A549 (cell line): ENCODE data around the gene RARG. TPM values are rescaled to one million over a fixed set of nuclear protein-coding genes. Genes with fewer than 3 reads are reported as not detected.

ENCODE experiments used
- ATAC-seq, 2 experiments: fragments of 200-7000 bp in 1 of 2; fragments of >200 bp in 1 of 2; cut with Nextera tagmentation in 1 of 2; cut with Tn5 transposase in 1 of 2; 3 replicates each; pipeline versions ENCODE4 v1.8.0 to v1.9.1; 2018 to 2020; ENCODE audit warnings: mild to moderate bottlenecking in 1 of 2, moderate library complexity in 1 of 2
- CTCF ChIA-PET: fragments of 300-600 bp; sonication (Branson Sonifier 250); formaldehyde crosslinking; extraction: SDS; loops from one replicate; lab custom pipeline; 2021; ENCODE audit warnings: antibody characterized with exemption, inconsistent platforms; lab: Yijun Ruan, JAX
- POLR2A ChIA-PET: fragments of 350-600 bp; formaldehyde crosslinking; extraction: SDS; loops from one replicate; lab custom pipeline; 2021; ENCODE audit warnings: antibody characterized with exemption, inconsistent platforms; lab: Yijun Ruan, JAX
- DNase-seq, 2 experiments: peaks; one replicate each; pipeline versions ENCODE4 v3.0.0 to v3.0.0-alpha.2; 2011 to 2016; ENCODE audit warnings: low read depth in 1 of 2, low spot score in 1 of 2
- FAIRE-seq: peaks from 2 replicates; lab custom pipeline; 2011; peaks lifted over from hg19 to GRCh38; lab: Jason Lieb, UNC
- H3K27ac ChIP-seq, 2 experiments: fragments of >200 bp; sonication (Bioruptor Twin); formaldehyde crosslinking; 3 replicates each; pipeline ENCODE4 v1.5.1; 2016 to 2017
- H3K4me1 ChIP-seq: fragments of >200 bp; sonication (Bioruptor Twin); formaldehyde crosslinking; 3 replicates; pipeline ENCODE4 v1.6.1; 2016
- H3K4me2 ChIP-seq: fragments of >200 bp; sonication (Bioruptor Twin); formaldehyde crosslinking; 3 replicates; pipeline ENCODE4 v1.6.1; 2016
- H3K4me3 ChIP-seq: fragments of >200 bp; sonication (Bioruptor Twin); formaldehyde crosslinking; 3 replicates; pipeline ENCODE4 v1.5.1; 2016
- H3K9me3 ChIP-seq: fragments of >200 bp; sonication (Bioruptor Twin); formaldehyde crosslinking; 3 replicates; pipeline ENCODE4 v1.6.1; 2016
- CHD4 ChIP-seq: fragments of 200-600 bp; sonication (generic); IDR thresholded peaks from 2 replicates; pipeline ENCODE4 v1.6.1; 2016; ENCODE audit warnings: antibody characterized with exemption, mild to moderate bottlenecking, borderline replicate concordance
- HOXB13 ChIP-seq: fragments of 250-450 bp; sonication (Bioruptor Pico); IDR thresholded peaks from 2 replicates; pipeline ENCODE4 v1.5.0; 2020; ENCODE audit warnings: low read depth, mild to moderate bottlenecking, moderate library complexity
- HOXB5 ChIP-seq: fragments of 250-450 bp; sonication (Bioruptor Pico); IDR thresholded peaks from 2 replicates; pipeline ENCODE4 v1.5.0; 2020; ENCODE audit warnings: mild to moderate bottlenecking, moderate library complexity
- PHF8 ChIP-seq: fragments of 200-600 bp; sonication (generic); IDR thresholded peaks from 2 replicates; pipeline ENCODE4 v1.6.1; 2016; ENCODE audit warnings: low read depth, mild to moderate bottlenecking, antibody characterized with exemption, moderate library complexity, borderline replicate concordance
- POLR2AphosphoS2 ChIP-seq: conservative IDR thresholded peaks from 2 replicates; pipeline ENCODE4 v1.6.1; 2012; ENCODE audit warnings: low read length, improper control_type of control experiment, inconsistent platforms
- RAD21 ChIP-seq, 2 experiments: fragments of >200 bp in 1 of 2; sonication (Bioruptor Twin) in 1 of 2; formaldehyde crosslinking in 1 of 2; IDR thresholded peaks in 1 of 2; conservative IDR thresholded peaks in 1 of 2; 2 replicates in 1 of 2; 3 replicates in 1 of 2; pipeline ENCODE4 v1.6.1; 2012 to 2018; ENCODE audit warnings: inconsistent platforms in 1 of 2
- WGBS: methylation state at CpG from one replicate; pipeline ENCODE4 v1.1.6; 2017; ENCODE audit errors: missing lambda C conversion rate; 5-methylcytosine and 5-hydroxymethylcytosine counted together
- polyA plus RNA-seq, 4 experiments: library from polyadenylated mRNA; depleted of rRNA in 3 of 4; stranded (reverse); fragments of >200 nt; fragmentation: RNase III in 1 of 4; extraction: RNeasy Plus Mini Kit Qiagen cat#74134 plus additional on column Dnase treatment in 1 of 4; gene quantifications; 2 replicates in 3 of 4; 3 replicates in 1 of 4; pipeline ENCODE4 v1.2.3, GENCODE V29; 2011 to 2017
- TF ChIP-seq, protein P1 (sequence below): fragments of 150-350 bp; IDR thresholded peaks from 2 replicates; pipeline ENCODE4 v1.6.1; 2014; ENCODE audit warnings: low read depth, mild to moderate bottlenecking, low read length
- TF ChIP-seq, protein P2 (sequence below): fragments of 200-600 bp; sonication (generic); IDR thresholded peaks from 2 replicates; pipeline ENCODE4 v1.6.1; 2016; ENCODE audit warnings: antibody characterized with exemption, mild to moderate bottlenecking, moderate library complexity
- TF ChIP-seq, protein P3 (sequence below): IDR thresholded peaks from 2 replicates; pipeline ENCODE4 v1.6.1; 2012; ENCODE audit warnings: low read depth, borderline replicate concordance

The RARG gene
- polyA plus RNA-seq, 2 of the 4 experiments (the other 2 are of a cell fraction), result 15.6 to 17.2 TPM

DNA sequence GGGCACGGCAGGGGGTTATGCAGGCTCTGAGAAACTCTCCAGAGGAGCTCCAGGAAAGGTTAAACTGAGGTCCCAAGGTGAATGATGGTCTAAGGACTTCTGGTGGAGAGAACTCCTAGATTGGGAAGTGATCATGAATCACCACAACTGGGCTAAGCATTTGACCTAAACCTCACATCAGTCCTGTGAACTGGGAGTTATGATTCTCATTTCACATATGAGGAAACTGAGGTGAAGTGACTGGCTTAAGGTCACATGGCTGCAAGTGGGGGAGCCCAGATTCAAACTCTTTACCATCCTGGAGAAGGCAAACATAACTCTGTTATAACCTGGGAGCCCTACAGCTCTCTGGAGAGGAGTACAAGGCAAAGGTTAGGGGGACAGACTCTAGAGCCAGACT, 4.2 kb downstream of the RARG start (continued):
- TF ChIP-seq, protein P1, sequence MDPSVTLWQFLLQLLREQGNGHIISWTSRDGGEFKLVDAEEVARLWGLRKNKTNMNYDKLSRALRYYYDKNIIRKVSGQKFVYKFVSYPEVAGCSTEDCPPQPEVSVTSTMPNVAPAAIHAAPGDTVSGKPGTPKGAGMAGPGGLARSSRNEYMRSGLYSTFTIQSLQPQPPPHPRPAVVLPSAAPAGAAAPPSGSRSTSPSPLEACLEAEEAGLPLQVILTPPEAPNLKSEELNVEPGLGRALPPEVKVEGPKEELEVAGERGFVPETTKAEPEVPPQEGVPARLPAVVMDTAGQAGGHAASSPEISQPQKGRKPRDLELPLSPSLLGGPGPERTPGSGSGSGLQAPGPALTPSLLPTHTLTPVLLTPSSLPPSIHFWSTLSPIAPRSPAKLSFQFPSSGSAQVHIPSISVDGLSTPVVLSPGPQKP, result no peak

DNA sequence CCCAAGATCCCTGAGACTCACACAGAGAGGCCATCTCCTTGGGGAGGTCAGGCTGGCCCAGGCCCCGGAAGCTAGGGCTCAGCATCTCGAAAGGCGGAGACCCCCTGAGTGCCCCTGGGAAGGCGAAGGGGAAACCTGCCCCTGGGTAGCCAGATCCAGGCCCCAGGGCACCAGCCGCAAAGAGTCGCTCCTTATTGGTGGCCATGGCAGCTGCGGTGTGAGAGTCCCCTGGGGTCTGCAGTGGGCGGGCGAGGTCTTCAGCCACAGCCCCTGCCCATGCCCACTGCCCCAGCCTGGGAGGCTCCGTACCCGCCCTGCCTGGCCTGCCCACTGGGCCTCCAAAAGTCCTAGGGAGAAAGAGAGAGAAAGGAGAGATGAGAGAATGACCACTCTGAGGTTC, 4.7 kb downstream of the RARG start:
- H3K4me3 ChIP-seq, result no peak overlapping the region
- WGBS, result 94% methylated on average over 11 of the region's 11 CpGs
- peaks cover 42% of the 10 kb centered on the region for H3K4me1 ChIP-seq
- ChIA-PET CTCF (interaction anchor here (0.5 to 33.2 kb wide), 6 partner anchors 14 to 251 kb away, joined by 3 to 1046 read pairs (median 6); partner anchors contain the start of genes MYG1, PFDN5 and SPRYD3), POLR2A (no interaction called here)
- FAIRE-seq, result no peak
- TF ChIP-seq, protein P2, sequence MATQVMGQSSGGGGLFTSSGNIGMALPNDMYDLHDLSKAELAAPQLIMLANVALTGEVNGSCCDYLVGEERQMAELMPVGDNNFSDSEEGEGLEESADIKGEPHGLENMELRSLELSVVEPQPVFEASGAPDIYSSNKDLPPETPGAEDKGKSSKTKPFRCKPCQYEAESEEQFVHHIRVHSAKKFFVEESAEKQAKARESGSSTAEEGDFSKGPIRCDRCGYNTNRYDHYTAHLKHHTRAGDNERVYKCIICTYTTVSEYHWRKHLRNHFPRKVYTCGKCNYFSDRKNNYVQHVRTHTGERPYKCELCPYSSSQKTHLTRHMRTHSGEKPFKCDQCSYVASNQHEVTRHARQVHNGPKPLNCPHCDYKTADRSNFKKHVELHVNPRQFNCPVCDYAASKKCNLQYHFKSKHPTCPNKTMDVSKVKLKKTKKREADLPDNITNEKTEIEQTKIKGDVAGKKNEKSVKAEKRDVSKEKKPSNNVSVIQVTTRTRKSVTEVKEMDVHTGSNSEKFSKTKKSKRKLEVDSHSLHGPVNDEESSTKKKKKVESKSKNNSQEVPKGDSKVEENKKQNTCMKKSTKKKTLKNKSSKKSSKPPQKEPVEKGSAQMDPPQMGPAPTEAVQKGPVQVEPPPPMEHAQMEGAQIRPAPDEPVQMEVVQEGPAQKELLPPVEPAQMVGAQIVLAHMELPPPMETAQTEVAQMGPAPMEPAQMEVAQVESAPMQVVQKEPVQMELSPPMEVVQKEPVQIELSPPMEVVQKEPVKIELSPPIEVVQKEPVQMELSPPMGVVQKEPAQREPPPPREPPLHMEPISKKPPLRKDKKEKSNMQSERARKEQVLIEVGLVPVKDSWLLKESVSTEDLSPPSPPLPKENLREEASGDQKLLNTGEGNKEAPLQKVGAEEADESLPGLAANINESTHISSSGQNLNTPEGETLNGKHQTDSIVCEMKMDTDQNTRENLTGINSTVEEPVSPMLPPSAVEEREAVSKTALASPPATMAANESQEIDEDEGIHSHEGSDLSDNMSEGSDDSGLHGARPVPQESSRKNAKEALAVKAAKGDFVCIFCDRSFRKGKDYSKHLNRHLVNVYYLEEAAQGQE, result no peak
- TF ChIP-seq POLR2AphosphoS2 (no peak), RAD21 (conservative IDR thresholded peaks at IDR 0.05 in 1 of 2, IDR thresholded peaks at IDR 0.05 in 1 of 2) (no peak)
- no peak overlapping the region for H3K27ac ChIP-seq
- no peak overlapping the region for H3K4me2 ChIP-seq
- no peak for DNase-seq
- no peak for ATAC-seq
- no peaks in the 10 kb centered on the region for H3K9me3 ChIP-seq

DNA sequence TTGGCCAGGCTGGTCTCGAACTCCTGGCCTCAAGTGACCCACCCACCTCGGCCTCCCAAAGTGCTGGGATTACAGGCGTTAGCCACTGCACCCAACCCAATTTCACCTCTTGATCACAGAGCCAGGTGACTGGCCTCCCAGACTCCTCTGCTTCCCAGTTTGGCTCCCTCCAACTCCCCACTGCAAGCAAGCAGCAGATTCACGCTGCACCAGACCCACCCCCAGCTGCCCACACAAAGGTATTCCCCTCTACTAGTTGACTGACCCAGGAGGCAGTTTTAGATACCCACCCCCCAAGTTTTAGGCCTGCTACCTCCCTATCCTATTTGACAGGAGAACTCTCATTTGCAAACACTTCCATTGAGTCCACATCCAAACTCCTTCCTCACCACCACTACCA, 5.2 kb downstream of the RARG start:
- DNase-seq (no peak), ATAC-seq (no peak), FAIRE-seq (no peak)
- TF ChIP-seq PHF8 (no peak), HOXB13 (CRISPR knock-in tag) (no peak), CHD4 (no peak), HOXB5 (CRISPR knock-in tag) (no peak)
- TF ChIP-seq, protein P2, result no peak
- TF ChIP-seq, protein P3, sequence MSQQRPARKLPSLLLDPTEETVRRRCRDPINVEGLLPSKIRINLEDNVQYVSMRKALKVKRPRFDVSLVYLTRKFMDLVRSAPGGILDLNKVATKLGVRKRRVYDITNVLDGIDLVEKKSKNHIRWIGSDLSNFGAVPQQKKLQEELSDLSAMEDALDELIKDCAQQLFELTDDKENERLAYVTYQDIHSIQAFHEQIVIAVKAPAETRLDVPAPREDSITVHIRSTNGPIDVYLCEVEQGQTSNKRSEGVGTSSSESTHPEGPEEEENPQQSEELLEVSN, result no peak
- Histone ChIP-seq H3K4me3 (no peak overlapping the region), H3K27ac (no peak overlapping the region), H3K4me2 (no peak overlapping the region), H3K9me3 (no peaks in the 10 kb centered on the region), H3K4me1 (peaks cover 46% of the 10 kb centered on the region)
- POLR2A ChIA-PET, result no interaction called here
- WGBS, result 96% methylated on average over 4 of the region's 4 CpGs
- CTCF ChIA-PET, result interaction anchor here (1.6 to 33.2 kb wide), 4 partner anchors 14 to 63 kb away, joined by 5 to 1046 read pairs (median 24); partner anchors contain the start of genes ESPL1, MYG1 and PFDN5
